Measurements from ENCODE around the gene ZNF668.

Gene ZNF668

DNA sequence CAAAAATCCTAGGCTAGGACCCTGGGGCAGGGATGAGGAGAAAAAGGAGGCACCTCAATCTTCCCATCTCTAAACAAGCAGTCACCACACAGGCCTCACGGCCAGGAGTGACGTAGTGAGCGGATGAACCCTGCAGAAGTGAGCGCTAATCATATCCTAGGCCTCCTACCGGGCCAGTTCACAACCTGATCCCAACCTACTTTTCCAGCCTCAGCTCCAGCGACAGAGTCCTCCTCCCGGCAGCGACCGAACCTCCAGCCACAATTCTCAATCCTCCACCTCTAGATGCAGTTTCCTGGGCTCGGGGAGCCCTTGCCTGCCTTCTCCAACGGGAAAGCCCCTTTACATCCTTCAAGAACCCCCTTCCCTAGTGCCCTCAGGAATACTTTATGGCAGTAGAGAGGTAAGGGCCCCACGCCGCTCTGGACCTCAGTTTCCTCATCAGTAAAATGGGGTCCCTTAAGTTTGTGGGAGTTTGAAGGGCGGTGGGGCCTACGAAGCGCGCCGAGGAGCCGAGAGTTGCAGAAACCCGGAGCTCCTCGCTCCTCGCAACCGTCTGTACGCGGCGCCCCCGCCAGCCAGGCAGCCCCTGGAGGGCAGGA, 1.4 kb downstream of the ZNF668 start:
- ATAC-seq = peak; percentile 14
- TF ChIP-seq ZFP3 (CRISPR knock-in tag; IDR thresholded peaks at IDR 0.05) = no peak
- no peak for TF ChIP-seq ZNF70 (CRISPR knock-in tag; IDR thresholded peaks at IDR 0.05)
- TF ChIP-seq ZC3H10 (CRISPR knock-in tag; IDR thresholded peaks at IDR 0.05) = no peak
- no peak for TF ChIP-seq SNAI2 (CRISPR knock-in tag; IDR thresholded peaks at IDR 0.05)
- TF ChIP-seq BACH2 (CRISPR knock-in tag; IDR thresholded peaks at IDR 0.05; ENCODE audit: borderline replicate concordance) = no peak
- TF ChIP-seq RARB (CRISPR knock-in tag; IDR thresholded peaks at IDR 0.05) = no peak
- TF ChIP-seq OSR1 (CRISPR knock-in tag; IDR thresholded peaks at IDR 0.05) = no peak
- TF ChIP-seq, protein P1, sequence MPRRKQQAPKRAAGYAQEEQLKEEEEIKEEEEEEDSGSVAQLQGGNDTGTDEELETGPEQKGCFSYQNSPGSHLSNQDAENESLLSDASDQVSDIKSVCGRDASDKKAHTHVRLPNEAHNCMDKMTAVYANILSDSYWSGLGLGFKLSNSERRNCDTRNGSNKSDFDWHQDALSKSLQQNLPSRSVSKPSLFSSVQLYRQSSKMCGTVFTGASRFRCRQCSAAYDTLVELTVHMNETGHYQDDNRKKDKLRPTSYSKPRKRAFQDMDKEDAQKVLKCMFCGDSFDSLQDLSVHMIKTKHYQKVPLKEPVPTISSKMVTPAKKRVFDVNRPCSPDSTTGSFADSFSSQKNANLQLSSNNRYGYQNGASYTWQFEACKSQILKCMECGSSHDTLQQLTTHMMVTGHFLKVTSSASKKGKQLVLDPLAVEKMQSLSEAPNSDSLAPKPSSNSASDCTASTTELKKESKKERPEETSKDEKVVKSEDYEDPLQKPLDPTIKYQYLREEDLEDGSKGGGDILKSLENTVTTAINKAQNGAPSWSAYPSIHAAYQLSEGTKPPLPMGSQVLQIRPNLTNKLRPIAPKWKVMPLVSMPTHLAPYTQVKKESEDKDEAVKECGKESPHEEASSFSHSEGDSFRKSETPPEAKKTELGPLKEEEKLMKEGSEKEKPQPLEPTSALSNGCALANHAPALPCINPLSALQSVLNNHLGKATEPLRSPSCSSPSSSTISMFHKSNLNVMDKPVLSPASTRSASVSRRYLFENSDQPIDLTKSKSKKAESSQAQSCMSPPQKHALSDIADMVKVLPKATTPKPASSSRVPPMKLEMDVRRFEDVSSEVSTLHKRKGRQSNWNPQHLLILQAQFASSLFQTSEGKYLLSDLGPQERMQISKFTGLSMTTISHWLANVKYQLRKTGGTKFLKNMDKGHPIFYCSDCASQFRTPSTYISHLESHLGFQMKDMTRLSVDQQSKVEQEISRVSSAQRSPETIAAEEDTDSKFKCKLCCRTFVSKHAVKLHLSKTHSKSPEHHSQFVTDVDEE (CRISPR knock-in tag; IDR thresholded peaks at IDR 0.05) = no peak
- no peak for TF ChIP-seq TOX (CRISPR knock-in tag; IDR thresholded peaks at IDR 0.05; ENCODE audit: borderline replicate concordance)
- no peak for TF ChIP-seq ZNF8 (CRISPR knock-in tag; IDR thresholded peaks at IDR 0.05)
- no peak for TF ChIP-seq PPARA (CRISPR knock-in tag; IDR thresholded peaks at IDR 0.05; ENCODE audit: borderline replicate concordance)
- no peak for TF ChIP-seq ARNTL (CRISPR knock-in tag; IDR thresholded peaks at IDR 0.05; ENCODE audit: borderline replicate concordance, low read depth)
- no peak for TF ChIP-seq ZNF565 (CRISPR knock-in tag; conservative IDR thresholded peaks at IDR 0.05; ENCODE audit: low read depth)
- TF ChIP-seq, protein P2, sequence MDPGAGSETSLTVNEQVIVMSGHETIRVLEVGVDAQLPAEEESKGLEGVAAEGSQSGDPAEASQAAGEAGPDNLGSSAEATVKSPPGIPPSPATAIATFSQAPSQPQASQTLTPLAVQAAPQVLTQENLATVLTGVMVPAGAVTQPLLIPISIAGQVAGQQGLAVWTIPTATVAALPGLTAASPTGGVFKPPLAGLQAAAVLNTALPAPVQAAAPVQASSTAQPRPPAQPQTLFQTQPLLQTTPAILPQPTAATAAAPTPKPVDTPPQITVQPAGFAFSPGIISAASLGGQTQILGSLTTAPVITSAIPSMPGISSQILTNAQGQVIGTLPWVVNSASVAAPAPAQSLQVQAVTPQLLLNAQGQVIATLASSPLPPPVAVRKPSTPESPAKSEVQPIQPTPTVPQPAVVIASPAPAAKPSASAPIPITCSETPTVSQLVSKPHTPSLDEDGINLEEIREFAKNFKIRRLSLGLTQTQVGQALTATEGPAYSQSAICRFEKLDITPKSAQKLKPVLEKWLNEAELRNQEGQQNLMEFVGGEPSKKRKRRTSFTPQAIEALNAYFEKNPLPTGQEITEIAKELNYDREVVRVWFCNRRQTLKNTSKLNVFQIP (CRISPR knock-in tag; IDR thresholded peaks at IDR 0.05; ENCODE audit: borderline replicate concordance, low read depth) = no peak
- TF ChIP-seq CSDC2 (CRISPR knock-in tag; IDR thresholded peaks at IDR 0.05) = no peak
- TF ChIP-seq ZFP30 (CRISPR knock-in tag; IDR thresholded peaks at IDR 0.05) = no peak

DNA sequence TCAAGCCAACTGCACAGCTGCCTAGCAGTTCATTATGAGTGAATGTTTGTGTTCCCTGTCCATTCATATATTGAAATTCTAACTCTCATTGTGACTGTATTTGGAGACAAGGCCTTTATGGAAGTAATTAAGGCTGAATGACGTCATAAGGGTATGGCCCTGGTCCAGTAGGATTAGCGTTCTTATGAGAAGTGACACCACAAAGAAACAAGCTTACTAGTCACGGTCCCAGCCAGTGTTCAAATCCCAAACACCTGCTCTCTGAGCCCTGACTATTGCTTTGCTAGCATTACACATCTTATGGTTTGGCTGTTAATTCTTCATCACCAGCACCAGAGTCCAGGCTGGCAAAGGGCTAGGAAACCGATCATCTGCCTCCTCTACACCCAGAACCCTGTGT, 2.2 kb downstream of the ZNF668 start:
- TF ChIP-seq ZNF8 (CRISPR knock-in tag; IDR thresholded peaks at IDR 0.05) (no peak), BACH2 (CRISPR knock-in tag; IDR thresholded peaks at IDR 0.05; ENCODE audit: borderline replicate concordance) (no peak)
- TF ChIP-seq, protein P3, sequence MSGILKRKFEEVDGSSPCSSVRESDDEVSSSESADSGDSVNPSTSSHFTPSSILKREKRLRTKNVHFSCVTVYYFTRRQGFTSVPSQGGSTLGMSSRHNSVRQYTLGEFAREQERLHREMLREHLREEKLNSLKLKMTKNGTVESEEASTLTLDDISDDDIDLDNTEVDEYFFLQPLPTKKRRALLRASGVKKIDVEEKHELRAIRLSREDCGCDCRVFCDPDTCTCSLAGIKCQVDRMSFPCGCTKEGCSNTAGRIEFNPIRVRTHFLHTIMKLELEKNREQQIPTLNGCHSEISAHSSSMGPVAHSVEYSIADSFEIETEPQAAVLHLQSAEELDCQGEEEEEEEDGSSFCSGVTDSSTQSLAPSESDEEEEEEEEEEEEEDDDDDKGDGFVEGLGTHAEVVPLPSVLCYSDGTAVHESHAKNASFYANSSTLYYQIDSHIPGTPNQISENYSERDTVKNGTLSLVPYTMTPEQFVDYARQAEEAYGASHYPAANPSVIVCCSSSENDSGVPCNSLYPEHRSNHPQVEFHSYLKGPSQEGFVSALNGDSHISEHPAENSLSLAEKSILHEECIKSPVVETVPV (CRISPR knock-in tag; IDR thresholded peaks at IDR 0.05) = no peak
- TF ChIP-seq, protein P2 (CRISPR knock-in tag; IDR thresholded peaks at IDR 0.05; ENCODE audit: borderline replicate concordance, low read depth) = no peak
- no peak for ATAC-seq

DNA sequence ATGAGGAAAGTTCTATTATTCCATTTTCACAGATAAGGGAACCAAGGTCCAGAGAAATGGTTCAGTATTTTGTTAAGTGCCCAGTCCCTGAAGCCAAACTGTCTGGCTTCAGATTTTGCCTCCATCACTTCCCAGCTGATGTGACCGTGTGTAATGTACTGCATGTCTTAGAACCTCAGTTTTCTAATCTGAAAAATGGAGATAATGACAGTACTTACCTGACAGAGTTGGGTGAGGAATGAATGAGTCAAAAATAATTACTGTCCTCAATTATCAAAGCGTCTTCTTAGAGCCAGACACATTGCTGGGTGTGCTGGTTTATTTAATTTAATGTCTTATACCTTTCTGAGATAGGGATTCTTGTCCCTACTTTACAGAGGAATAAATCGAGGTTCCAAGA, 6.7 kb downstream of the ZNF668 start:
- TF ChIP-seq, protein P1 (CRISPR knock-in tag; IDR thresholded peaks at IDR 0.05) = no peak
- no peak for TF ChIP-seq SNAI2 (CRISPR knock-in tag; IDR thresholded peaks at IDR 0.05)
- no peak for TF ChIP-seq ZC3H10 (CRISPR knock-in tag; IDR thresholded peaks at IDR 0.05)
- TF ChIP-seq ARNTL (CRISPR knock-in tag; IDR thresholded peaks at IDR 0.05; ENCODE audit: borderline replicate concordance, low read depth) = no peak
- no peak for TF ChIP-seq PPARA (CRISPR knock-in tag; IDR thresholded peaks at IDR 0.05; ENCODE audit: borderline replicate concordance)
- TF ChIP-seq ISL1 (CRISPR knock-in tag; IDR thresholded peaks at IDR 0.05) = no peak
- ATAC-seq = no peak
